ENCODE data around the gene CHRNA7. TPM values are rescaled to one million over a fixed set of nuclear protein-coding genes. Genes with fewer than 3 reads are reported as not detected.
"Not testable (repeated sequence)": the region's sequence is repeated elsewhere in the genome, so short reads cannot be mapped to it uniquely, and the experiment has no call there.

Gene CHRNA7
- total RNA-seq, 1 donor from 2014 or later: not detected

- no peaks in the 10 kb centered on the region for H3K36me3 Mint-ChIP-seq (ENCODE audit: low read depth)
- intact Hi-C loops (cut with micrococcal nuclease): no loop called here
- H3K27ac Mint-ChIP-seq: no peak overlapping the region
- no peak for DNase-seq (ENCODE audit: low spot score)
- no peaks in the 10 kb centered on the region for H3K4me1 Mint-ChIP-seq (ENCODE audit: low read depth)
- H3K27me3 Mint-ChIP-seq (ENCODE audit: insufficient read depth): peaks cover 1% of the 10 kb centered on the region
- H3K9me3 Mint-ChIP-seq: no peaks in the 10 kb centered on the region
- no peak overlapping the region for H3K4me3 Mint-ChIP-seq
Observed at GRCh38 chr15:32132859-32133258, 102.5 kb downstream of the CHRNA7 start.

- Mint-ChIP-seq H3K27ac (no peak overlapping the region), H3K36me3 (ENCODE audit: low read depth) (no peaks in the 10 kb centered on the region), H3K4me1 (ENCODE audit: low read depth) (no peaks in the 10 kb centered on the region), H3K9me3 (no peaks in the 10 kb centered on the region), H3K27me3 (ENCODE audit: insufficient read depth) (peaks cover 1% of the 10 kb centered on the region), H3K4me3 (no peak overlapping the region)
- DNase-seq (ENCODE audit: low spot score): no peak
- intact Hi-C loops (cut with micrococcal nuclease): no loop called here
Observed at GRCh38 chr15:32134842-32135241, 104.5 kb downstream of the CHRNA7 start.

GRCh38 chr15:32135335-32135734 lies 105.0 kb downstream of the CHRNA7 start:
- no peaks in the 10 kb centered on the region for H3K9me3 Mint-ChIP-seq
- no peak for DNase-seq (ENCODE audit: low spot score)
- H3K4me3 Mint-ChIP-seq: no peak overlapping the region
- H3K36me3 Mint-ChIP-seq (ENCODE audit: low read depth): no peaks in the 10 kb centered on the region
- intact Hi-C loops (cut with micrococcal nuclease): no loop called here
- no peaks in the 10 kb centered on the region for H3K4me1 Mint-ChIP-seq (ENCODE audit: low read depth)
- no peak overlapping the region for H3K27ac Mint-ChIP-seq
- peaks cover 1% of the 10 kb centered on the region for H3K27me3 Mint-ChIP-seq (ENCODE audit: insufficient read depth)

GRCh38 chr15:32145512-32145911 lies 115.2 kb downstream of the CHRNA7 start:
- DNase-seq (ENCODE audit: low spot score); H3K9me3 Mint-ChIP-seq; H3K4me1 Mint-ChIP-seq (ENCODE audit: low read depth); H3K36me3 Mint-ChIP-seq (ENCODE audit: low read depth); H3K27ac Mint-ChIP-seq; H3K27me3 Mint-ChIP-seq (ENCODE audit: insufficient read depth); H3K4me3 Mint-ChIP-seq; intact Hi-C loops (cut with micrococcal nuclease): not testable (repeated sequence)

- H3K4me3 Mint-ChIP-seq: no peak overlapping the region
- no peak overlapping the region for H3K27ac Mint-ChIP-seq
- no peaks in the 10 kb centered on the region for H3K9me3 Mint-ChIP-seq
- DNase-seq (ENCODE audit: low spot score): no peak
- no peaks in the 10 kb centered on the region for H3K36me3 Mint-ChIP-seq (ENCODE audit: low read depth)
- H3K27me3 Mint-ChIP-seq (ENCODE audit: insufficient read depth): no peaks in the 10 kb centered on the region
- H3K4me1 Mint-ChIP-seq (ENCODE audit: low read depth): no peaks in the 10 kb centered on the region
- intact Hi-C loops (cut with micrococcal nuclease): no loop called here
Observed at GRCh38 chr15:32148833-32149555, 118.7 kb downstream of the CHRNA7 start.

- H3K9me3 Mint-ChIP-seq: no peaks in the 10 kb centered on the region
- H3K4me3 Mint-ChIP-seq: no peak overlapping the region
- no peaks in the 10 kb centered on the region for H3K36me3 Mint-ChIP-seq (ENCODE audit: low read depth)
- intact Hi-C loops (cut with micrococcal nuclease): no loop called here
- no peak overlapping the region for H3K27ac Mint-ChIP-seq
- no peaks in the 10 kb centered on the region for H3K27me3 Mint-ChIP-seq (ENCODE audit: insufficient read depth)
- H3K4me1 Mint-ChIP-seq (ENCODE audit: low read depth): no peaks in the 10 kb centered on the region
- no peak for DNase-seq (ENCODE audit: low spot score)
Observed at GRCh38 chr15:32152574-32152973, 122.3 kb downstream of the CHRNA7 start.

GRCh38 chr15:32153868-32154623 lies 123.7 kb downstream of the CHRNA7 start:
- intact Hi-C loops (cut with micrococcal nuclease); H3K27me3 Mint-ChIP-seq (ENCODE audit: insufficient read depth); H3K9me3 Mint-ChIP-seq; H3K4me3 Mint-ChIP-seq; H3K4me1 Mint-ChIP-seq (ENCODE audit: low read depth); H3K36me3 Mint-ChIP-seq (ENCODE audit: low read depth); DNase-seq (ENCODE audit: low spot score); H3K27ac Mint-ChIP-seq: not testable (repeated sequence)

GRCh38 chr15:32162143-32162542 lies 131.8 kb downstream of the CHRNA7 start:
- intact Hi-C loops (cut with micrococcal nuclease); DNase-seq (ENCODE audit: low spot score); H3K4me3 Mint-ChIP-seq; H3K36me3 Mint-ChIP-seq (ENCODE audit: low read depth); H3K9me3 Mint-ChIP-seq; H3K27me3 Mint-ChIP-seq (ENCODE audit: insufficient read depth); H3K4me1 Mint-ChIP-seq (ENCODE audit: low read depth); H3K27ac Mint-ChIP-seq: not testable (repeated sequence)

GRCh38 chr15:32164065-32164464 lies 133.8 kb downstream of the CHRNA7 start:
- intact Hi-C loops (cut with micrococcal nuclease): not testable (repeated sequence)

GRCh38 chr15:32164747-32165146 lies 134.4 kb downstream of the CHRNA7 start:
- H3K4me1 Mint-ChIP-seq (ENCODE audit: low read depth); H3K27me3 Mint-ChIP-seq (ENCODE audit: insufficient read depth); H3K36me3 Mint-ChIP-seq (ENCODE audit: low read depth); DNase-seq (ENCODE audit: low spot score); H3K4me3 Mint-ChIP-seq; H3K9me3 Mint-ChIP-seq; H3K27ac Mint-ChIP-seq; intact Hi-C loops (cut with micrococcal nuclease): not testable (repeated sequence)

More at GRCh38 chr15:32164065-32164464, 133.8 kb downstream of the CHRNA7 start:
- DNase-seq (ENCODE audit: low spot score); H3K4me1 Mint-ChIP-seq (ENCODE audit: low read depth); H3K9me3 Mint-ChIP-seq; H3K27ac Mint-ChIP-seq; H3K36me3 Mint-ChIP-seq (ENCODE audit: low read depth); H3K27me3 Mint-ChIP-seq (ENCODE audit: insufficient read depth); H3K4me3 Mint-ChIP-seq: not testable (repeated sequence)

GRCh38 chr15:32165775-32166174 lies 135.5 kb downstream of the CHRNA7 start:
- H3K27ac Mint-ChIP-seq; H3K4me1 Mint-ChIP-seq (ENCODE audit: low read depth); H3K4me3 Mint-ChIP-seq; H3K9me3 Mint-ChIP-seq; intact Hi-C loops (cut with micrococcal nuclease); H3K27me3 Mint-ChIP-seq (ENCODE audit: insufficient read depth); H3K36me3 Mint-ChIP-seq (ENCODE audit: low read depth); DNase-seq (ENCODE audit: low spot score): not testable (repeated sequence)

GRCh38 chr15:32166270-32166669 lies 136.0 kb downstream of the CHRNA7 start:
- H3K9me3 Mint-ChIP-seq; H3K4me3 Mint-ChIP-seq; DNase-seq (ENCODE audit: low spot score); intact Hi-C loops (cut with micrococcal nuclease); H3K4me1 Mint-ChIP-seq (ENCODE audit: low read depth); H3K27ac Mint-ChIP-seq; H3K27me3 Mint-ChIP-seq (ENCODE audit: insufficient read depth); H3K36me3 Mint-ChIP-seq (ENCODE audit: low read depth): not testable (repeated sequence)

- H3K9me3 Mint-ChIP-seq; DNase-seq (ENCODE audit: low spot score); intact Hi-C loops (cut with micrococcal nuclease); H3K27ac Mint-ChIP-seq; H3K4me1 Mint-ChIP-seq (ENCODE audit: low read depth); H3K27me3 Mint-ChIP-seq (ENCODE audit: insufficient read depth); H3K36me3 Mint-ChIP-seq (ENCODE audit: low read depth); H3K4me3 Mint-ChIP-seq: not testable (repeated sequence)
Observed at GRCh38 chr15:32167913-32168312, 137.6 kb downstream of the CHRNA7 start.

All from activated T-helper 1 cell treated with anti-CD3 and anti-CD28 coated beads, Interleukin-12 subunit alpha, Interleukin-12 subunit beta, Interleukin-2, Interleukin-4 antibody, amounts not matched to agents 30 ng/mL and 10 ng/mL and 1 ng/mL, durations not matched to agents 14 hours and 24 hours and 36 hours (primary cell).